Measurements from ENCODE around the gene THSD4. TPM values are rescaled to one million over a fixed set of nuclear protein-coding genes. Genes with fewer than 3 reads are reported as not detected.

The THSD4 gene
- total RNA-seq, 1 experiment from 2014 or later = 29.3 TPM

- no peak overlapping the region for H3K4me2 ChIP-seq
- no peaks in the 10 kb centered on the region for H3K9me3 ChIP-seq (ENCODE audit: insufficient read depth, low read depth)
- no peaks in the 10 kb centered on the region for H3K79me2 ChIP-seq (ENCODE audit: low read depth)
- no peaks in the 10 kb centered on the region for H3F3A ChIP-seq (ENCODE audit: insufficient read depth, low read depth)
- no peak overlapping the region for H3K27ac ChIP-seq
- H3K27me3 ChIP-seq (ENCODE audit: insufficient read depth, low read depth) = no peaks in the 10 kb centered on the region
- H4K20me1 ChIP-seq (ENCODE audit: insufficient read depth) = no peaks in the 10 kb centered on the region
- CTCF ChIA-PET = no interaction called here
- no peaks in the 10 kb centered on the region for H3K4me1 ChIP-seq (replicated peaks; ENCODE audit: insufficient read depth)
- H3K36me3 ChIP-seq (ENCODE audit: low read depth) = no peaks in the 10 kb centered on the region
- POLR2A ChIA-PET (ENCODE audit: unreplicated experiment) = no interaction called here
- DNase-seq = no peak
- TF ChIP-seq EZH2 (IDR thresholded peaks at IDR 0.05; ENCODE audit: low read depth) (no peak), CTCF (conservative IDR thresholded peaks at IDR 0.05) (no peak)
- H3K9me2 ChIP-seq (ENCODE audit: insufficient read depth) = no peaks in the 10 kb centered on the region
- BruUV-seq (replicated peaks) = no TSS peak
- no peak overlapping the region for H2AFZ ChIP-seq
- intact Hi-C loops (cut with micrococcal nuclease; ENCODE audit: unreplicated experiment) = no loop called here
- no peak overlapping the region for H3K4me3 ChIP-seq
Measured at GRCh38 chr15:71547011-71547410, 431.7 kb downstream of the THSD4 start.

GRCh38 chr15:71548401-71548807, 433.1 kb downstream of the THSD4 start:
- TF ChIP-seq EZH2 (IDR thresholded peaks at IDR 0.05; ENCODE audit: low read depth) (no peak), CTCF (conservative IDR thresholded peaks at IDR 0.05) (no peak)

GRCh38 chr15:71549091-71549490, 433.8 kb downstream of the THSD4 start:
- H3K4me3 ChIP-seq = no peak overlapping the region
- no peaks in the 10 kb centered on the region for H4K20me1 ChIP-seq (ENCODE audit: insufficient read depth)
- POLR2A ChIA-PET (ENCODE audit: unreplicated experiment) = no interaction called here
- no peaks in the 10 kb centered on the region for H3K9me2 ChIP-seq (ENCODE audit: insufficient read depth)
- CTCF ChIA-PET = no interaction called here
- H3K4me2 ChIP-seq = no peak overlapping the region
- intact Hi-C loops (cut with micrococcal nuclease; ENCODE audit: unreplicated experiment) = no loop called here
- H3K36me3 ChIP-seq (ENCODE audit: low read depth) = no peaks in the 10 kb centered on the region
- DNase-seq = no peak
- no peak overlapping the region for H3K27ac ChIP-seq
- H3F3A ChIP-seq (ENCODE audit: insufficient read depth, low read depth) = no peaks in the 10 kb centered on the region
- no peaks in the 10 kb centered on the region for H3K9me3 ChIP-seq (ENCODE audit: insufficient read depth, low read depth)
- H2AFZ ChIP-seq = no peak overlapping the region
- H3K79me2 ChIP-seq (ENCODE audit: low read depth) = no peaks in the 10 kb centered on the region
- BruUV-seq (replicated peaks) = no TSS peak
- H3K4me1 ChIP-seq (replicated peaks; ENCODE audit: insufficient read depth) = no peaks in the 10 kb centered on the region
- TF ChIP-seq CTCF (conservative IDR thresholded peaks at IDR 0.05) = no peak
- TF ChIP-seq EZH2 (IDR thresholded peaks at IDR 0.05; ENCODE audit: low read depth) = no peak
- no peaks in the 10 kb centered on the region for H3K27me3 ChIP-seq (ENCODE audit: insufficient read depth, low read depth)

More at GRCh38 chr15:71548401-71548807, 433.1 kb downstream of the THSD4 start:
- H2AFZ ChIP-seq = no peak overlapping the region
- no TSS peak for BruUV-seq (replicated peaks)
- H3K9me3 ChIP-seq (ENCODE audit: insufficient read depth, low read depth) = no peaks in the 10 kb centered on the region
- CTCF ChIA-PET = no interaction called here
- H4K20me1 ChIP-seq (ENCODE audit: insufficient read depth) = no peaks in the 10 kb centered on the region
- H3F3A ChIP-seq (ENCODE audit: insufficient read depth, low read depth) = no peaks in the 10 kb centered on the region
- no peaks in the 10 kb centered on the region for H3K79me2 ChIP-seq (ENCODE audit: low read depth)
- H3K27ac ChIP-seq = no peak overlapping the region
- intact Hi-C loops (cut with micrococcal nuclease; ENCODE audit: unreplicated experiment) = no loop called here
- H3K9me2 ChIP-seq (ENCODE audit: insufficient read depth) = no peaks in the 10 kb centered on the region
- no peak overlapping the region for H3K4me2 ChIP-seq
- H3K36me3 ChIP-seq (ENCODE audit: low read depth) = no peaks in the 10 kb centered on the region
- H3K4me3 ChIP-seq = no peak overlapping the region
- DNase-seq = no peak
- no peaks in the 10 kb centered on the region for H3K27me3 ChIP-seq (ENCODE audit: insufficient read depth, low read depth)
- POLR2A ChIA-PET (ENCODE audit: unreplicated experiment) = no interaction called here
- H3K4me1 ChIP-seq (replicated peaks; ENCODE audit: insufficient read depth) = no peaks in the 10 kb centered on the region
